IMR-90 (cell line): ENCODE measurements around the gene RIT1. TPM values are rescaled to one million over a fixed set of nuclear protein-coding genes. Genes with fewer than 3 reads are reported as not detected.

Experiments
- ATAC-seq: fragments of 200-7000 bp; cut with Tn5 transposase; 2 replicates; pipeline ENCODE4 v1.9.1; 2020; ENCODE audit warnings: low read depth, mild to moderate bottlenecking, moderate library complexity
- BruUV-seq: library from RNA; stranded (reverse); fragments of 400-500 nt; replicated peaks from 2 replicates; lab custom pipeline; 2021; lab: Mats Ljungman, UMichigan
- CTCF ChIA-PET: fragments of 300-600 bp; formaldehyde crosslinking; extraction: SDS; loops from one replicate; lab custom pipeline; 2021; ENCODE audit warnings: antibody characterized with exemption; lab: Yijun Ruan, JAX
- POLR2A ChIA-PET: fragments of 300-600 bp; sonication (Branson Sonifier 250); formaldehyde crosslinking; loops from one replicate; lab custom pipeline; 2022; ENCODE audit warnings: antibody characterized with exemption; ENCODE audit not compliant: unreplicated experiment; lab: Charles Lee
- DNase-seq: peaks from one replicate; pipeline ENCODE4 v3.0.0; 2013
- H2AFZ ChIP-seq: replicated peaks from 2 replicates; pipeline ENCODE3; 2013; ENCODE audit warnings: low read length, mild to moderate bottlenecking; ENCODE audit not compliant: poor library complexity
- H2AK5ac ChIP-seq: 2 replicates; pipeline ENCODE4 v1.6.1; 2013; ENCODE audit warnings: low read depth, low read length, inconsistent platforms
- H2AK9ac ChIP-seq: replicated peaks from 2 replicates; pipeline ENCODE3; 2013; ENCODE audit warnings: mild to moderate bottlenecking, low read depth, low read length, moderate library complexity; ENCODE audit not compliant: poor library complexity
- H2BK120ac ChIP-seq: 2 replicates; pipeline ENCODE4 v1.6.1; 2013; ENCODE audit warnings: low read depth, low read length, inconsistent platforms
- H2BK15ac ChIP-seq: 3 replicates; pipeline ENCODE4 v1.6.1; 2013; ENCODE audit warnings: low read depth, low read length, inconsistent platforms
- H2BK20ac ChIP-seq: 2 replicates; pipeline ENCODE4 v1.6.1; 2013; ENCODE audit warnings: low read depth, mild to moderate bottlenecking, inconsistent platforms, low read length, moderate library complexity
- H2BK5ac ChIP-seq: 2 replicates; pipeline ENCODE4 v1.6.1; 2013; ENCODE audit warnings: mild to moderate bottlenecking, low read depth, low read length, inconsistent platforms; ENCODE audit not compliant: poor library complexity, severe bottlenecking
- H3K14ac ChIP-seq: replicated peaks from 2 replicates; pipeline ENCODE4 v1.6.1; 2013; ENCODE audit warnings: low read depth, low read length, inconsistent platforms
- H3K18ac ChIP-seq: 2 replicates; pipeline ENCODE4 v1.6.1; 2013; ENCODE audit warnings: low read depth, low read length, control low read depth
- H3K23ac ChIP-seq: 2 replicates; pipeline ENCODE4 v1.6.1; 2013; ENCODE audit warnings: low read depth, low read length, inconsistent platforms
- H3K27ac ChIP-seq: 2 replicates; pipeline ENCODE4 v1.5.1; 2013; ENCODE audit warnings: mild to moderate bottlenecking, control low read depth, low read length; ENCODE audit not compliant: insufficient read depth
- H3K27me3 ChIP-seq: 2 replicates; pipeline ENCODE4 v1.6.1; 2013; ENCODE audit warnings: low read length; ENCODE audit not compliant: control insufficient read depth, insufficient read depth
- H3K36me3 ChIP-seq: 2 replicates; pipeline ENCODE4 v1.6.1; 2013; ENCODE audit warnings: low read length, mixed read lengths; ENCODE audit not compliant: control insufficient read depth, insufficient read depth
- H3K4ac ChIP-seq: 2 replicates; pipeline ENCODE4 v1.6.1; 2013; ENCODE audit warnings: low read depth, low read length, inconsistent platforms
- H3K4me1 ChIP-seq: 2 replicates; pipeline ENCODE4 v1.6.1; 2013; ENCODE audit warnings: low read length, mixed read lengths; ENCODE audit not compliant: control insufficient read depth, insufficient read depth
- H3K4me2 ChIP-seq: 2 replicates; pipeline ENCODE4 v1.6.1; 2013; ENCODE audit warnings: low read depth, mild to moderate bottlenecking, control low read depth, low read length, moderate library complexity
- H3K4me3 ChIP-seq: 2 replicates; pipeline ENCODE4 v1.5.1; 2013; ENCODE audit warnings: low read depth, mild to moderate bottlenecking, control low read depth, low read length, moderate library complexity; ENCODE audit not compliant: insufficient read depth
- H3K56ac ChIP-seq: 2 replicates; pipeline ENCODE4 v1.6.1; 2013; ENCODE audit warnings: low read length, inconsistent platforms; ENCODE audit not compliant: insufficient read depth; ENCODE audit errors: extremely low read depth
- H3K79me1 ChIP-seq, 2 experiments: 2 replicates each; pipeline ENCODE4 v1.6.1; 2013; ENCODE audit warnings: low read length in 2 of 2, inconsistent platforms in 1 of 2, low read depth in 1 of 2
- H3K9ac ChIP-seq: 2 replicates; pipeline ENCODE4 v1.6.1; 2013; ENCODE audit warnings: low read depth, low read length, control low read depth
- H3K9me1 ChIP-seq: 2 replicates; pipeline ENCODE4 v1.6.1; 2013; ENCODE audit warnings: low read length, inconsistent platforms; ENCODE audit not compliant: insufficient read depth
- H3K9me3 ChIP-seq: 2 replicates; pipeline ENCODE4 v1.6.1; 2013; ENCODE audit warnings: low read length; ENCODE audit not compliant: control insufficient read depth, insufficient read depth
- H4K20me1 ChIP-seq: 2 replicates; pipeline ENCODE4 v1.6.1; 2013; ENCODE audit warnings: low read length, inconsistent platforms; ENCODE audit not compliant: insufficient read depth
- H4K5ac ChIP-seq: 2 replicates; pipeline ENCODE4 v1.6.1; 2013; ENCODE audit warnings: mild to moderate bottlenecking, low read depth, low read length, control low read depth
- H4K8ac ChIP-seq, 2 experiments: 2 replicates each; pipeline ENCODE4 v1.6.1; 2013; ENCODE audit warnings: low read depth in 2 of 2, low read length in 2 of 2, control low read depth in 1 of 2, inconsistent platforms in 1 of 2
- H4K91ac ChIP-seq: 2 replicates; pipeline ENCODE4 v1.6.1; 2013; ENCODE audit warnings: low read depth, low read length, inconsistent platforms; ENCODE audit not compliant: insufficient read depth
- BHLHE40 ChIP-seq: fragments of 150-350 bp; IDR thresholded peaks from 2 replicates; pipeline ENCODE4 v1.6.1; 2016; ENCODE audit warnings: mild to moderate bottlenecking, low read depth, low read length
- CEBPB ChIP-seq: IDR thresholded peaks from 2 replicates; pipeline ENCODE4 v1.6.1; 2012; ENCODE audit warnings: low read depth, low read length, improper control_type of control experiment
- ELK1 ChIP-seq: fragments of 150-350 bp; IDR thresholded peaks from 2 replicates; pipeline ENCODE4 v1.6.1; 2016; ENCODE audit warnings: low read depth, mild to moderate bottlenecking, low read length, moderate library complexity, borderline replicate concordance
- FOS ChIP-seq: fragments of 150-350 bp; IDR thresholded peaks from 2 replicates; pipeline ENCODE4 v1.6.1; 2016; ENCODE audit warnings: low read depth, low read length
- MAFK ChIP-seq: IDR thresholded peaks from 2 replicates; pipeline ENCODE4 v1.6.1; 2012; ENCODE audit warnings: low read depth, low read length, improper control_type of control experiment
- MAZ ChIP-seq: IDR thresholded peaks from 2 replicates; pipeline ENCODE4 v1.6.1; 2012; ENCODE audit warnings: low read depth, mild to moderate bottlenecking, low read length, improper control_type of control experiment, moderate library complexity, borderline replicate concordance
- MXI1 ChIP-seq: IDR thresholded peaks from 2 replicates; pipeline ENCODE4 v1.6.1; 2012; ENCODE audit warnings: low read depth, mild to moderate bottlenecking, low read length, moderate library complexity, borderline replicate concordance
- NFE2L2 ChIP-seq: fragments of 150-350 bp; IDR thresholded peaks from 2 replicates; pipeline ENCODE4 v1.6.1; 2016; ENCODE audit warnings: low read depth, mild to moderate bottlenecking, low read length
- POLR2A ChIP-seq: IDR thresholded peaks from 2 replicates; pipeline ENCODE4 v1.6.1; 2012; ENCODE audit warnings: mild to moderate bottlenecking, low read depth, low read length
- RCOR1 ChIP-seq: IDR thresholded peaks from 2 replicates; pipeline ENCODE4 v1.6.1; 2012; ENCODE audit warnings: mild to moderate bottlenecking, low read length, improper control_type of control experiment; ENCODE audit not compliant: insufficient replicate concordance
- RFX5 ChIP-seq: IDR thresholded peaks from 2 replicates; pipeline ENCODE4 v1.8.0; 2012; ENCODE audit warnings: low read depth, mild to moderate bottlenecking, low read length, moderate library complexity
- SMC3 ChIP-seq: fragments of 150-350 bp; IDR thresholded peaks from 2 replicates; pipeline ENCODE4 v1.6.1; 2016; ENCODE audit warnings: low read depth, mild to moderate bottlenecking, antibody characterized with exemption, low read length, moderate library complexity
- WGBS, 2 experiments: methylation state at CpG; one replicate each; pipeline versions ENCODE4 v1.1.5 to v1.1.7; 2013; ENCODE audit warnings: missing lambda C conversion rate in 2 of 2; ENCODE audit not compliant: insufficient read length in 1 of 2; ENCODE audit errors: extremely low coverage in 2 of 2; 5-methylcytosine and 5-hydroxymethylcytosine counted together
- dilution Hi-C: fragments of 300-500 bp; cut with HindIII; formaldehyde crosslinking; loops from one replicate; pipeline ENCODE4 v1.14.3; 2018; ENCODE audit warnings: low sequenced_read_pairs; ENCODE audit not compliant: unreplicated experiment
- in situ Hi-C: fragments of 300-500 bp; cut with MboI; formaldehyde crosslinking; loops from 3 replicates; pipeline ENCODE4 v1.14.3; 2019; ENCODE audit warnings: low sequenced_read_pairs, inconsistent platforms, mixed read lengths
- intact Hi-C: fragments of 100-400 bp; cut with micrococcal nuclease; formaldehyde crosslinking; loops from 2 replicates; pipeline ENCODE4 v1.10.0; 2022
- polyA plus RNA-seq, 3 experiments: library from polyadenylated mRNA; depleted of rRNA; stranded (reverse); fragments of >200 nt; gene quantifications; 2 replicates each; pipeline ENCODE4 v1.2.3, GENCODE V29; 2012; ENCODE audit warnings: low replicate concordance in 1 of 3
- total RNA-seq: library from RNA; depleted of rRNA; stranded (reverse); fragments of >200 nt; gene quantifications from 2 replicates; pipeline ENCODE4 v1.2.3, GENCODE V29; 2012
- TF ChIP-seq, protein P1 (sequence below): conservative IDR thresholded peaks from 2 replicates; pipeline ENCODE4 v1.5.1; 2012; ENCODE audit warnings: mild to moderate bottlenecking, low read depth, low read length, improper control_type of control experiment

Gene RIT1
- total and polyA plus RNA-seq, 2 of the 4 experiments (the other 2 are of a cell fraction): 29.6 to 46.8 TPM

GRCh38 chr1:155867766-155868165, 43.4 kb downstream of the RIT1 start:
- DNase-seq: no peak
- H2BK20ac ChIP-seq: no peak overlapping the region
- no peak overlapping the region for H2BK5ac ChIP-seq
- no peak for TF ChIP-seq NFE2L2
- TF ChIP-seq POLR2A: no peak
- no peak for TF ChIP-seq MXI1
- TF ChIP-seq ELK1: no peak
- TF ChIP-seq, protein P1, sequence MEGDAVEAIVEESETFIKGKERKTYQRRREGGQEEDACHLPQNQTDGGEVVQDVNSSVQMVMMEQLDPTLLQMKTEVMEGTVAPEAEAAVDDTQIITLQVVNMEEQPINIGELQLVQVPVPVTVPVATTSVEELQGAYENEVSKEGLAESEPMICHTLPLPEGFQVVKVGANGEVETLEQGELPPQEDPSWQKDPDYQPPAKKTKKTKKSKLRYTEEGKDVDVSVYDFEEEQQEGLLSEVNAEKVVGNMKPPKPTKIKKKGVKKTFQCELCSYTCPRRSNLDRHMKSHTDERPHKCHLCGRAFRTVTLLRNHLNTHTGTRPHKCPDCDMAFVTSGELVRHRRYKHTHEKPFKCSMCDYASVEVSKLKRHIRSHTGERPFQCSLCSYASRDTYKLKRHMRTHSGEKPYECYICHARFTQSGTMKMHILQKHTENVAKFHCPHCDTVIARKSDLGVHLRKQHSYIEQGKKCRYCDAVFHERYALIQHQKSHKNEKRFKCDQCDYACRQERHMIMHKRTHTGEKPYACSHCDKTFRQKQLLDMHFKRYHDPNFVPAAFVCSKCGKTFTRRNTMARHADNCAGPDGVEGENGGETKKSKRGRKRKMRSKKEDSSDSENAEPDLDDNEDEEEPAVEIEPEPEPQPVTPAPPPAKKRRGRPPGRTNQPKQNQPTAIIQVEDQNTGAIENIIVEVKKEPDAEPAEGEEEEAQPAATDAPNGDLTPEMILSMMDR: no peak
- TF ChIP-seq MAFK: no peak
- TF ChIP-seq MAZ: no peak
- TF ChIP-seq RCOR1: no peak
- TF ChIP-seq CEBPB: no peak
- TF ChIP-seq BHLHE40: no peak
- TF ChIP-seq SMC3: no peak
- no peak for TF ChIP-seq RFX5
- no peak for TF ChIP-seq FOS
- no peak for ATAC-seq
- peaks cover 2% of the 10 kb centered on the region; the same call in 1 of the 2 replicates for H3K4me1 ChIP-seq
- H4K20me1 ChIP-seq: no peaks in the 10 kb centered on the region; the same call in 1 of the 2 replicates
- dilution Hi-C loops (no loop called here), intact Hi-C loops (no loop called here), in situ Hi-C loops (no loop called here)
- ChIA-PET CTCF (no interaction called here), POLR2A (no interaction called here)
- no peak overlapping the region for H2AFZ ChIP-seq
- H2AK9ac ChIP-seq: no peak overlapping the region
- peaks cover 17 to 55% of the 10 kb centered on the region in 2 experiments for H3K79me1 ChIP-seq
- no peak overlapping the region for H2BK120ac ChIP-seq
- peaks cover 6% of the 10 kb centered on the region; the same call in 1 of the 2 replicates for H3K9me1 ChIP-seq
- H3K4me2 ChIP-seq: no peak overlapping the region
- H3K18ac ChIP-seq: no peak overlapping the region
- H4K8ac ChIP-seq: no peak overlapping the region
- H3K4me3 ChIP-seq: no peak overlapping the region
- no peak overlapping the region for H3K14ac ChIP-seq
- BruUV-seq: no TSS peak
- no peak overlapping the region for H3K9ac ChIP-seq
- no peak overlapping the region for H3K4ac ChIP-seq
- no peaks in the 10 kb centered on the region for H3K9me3 ChIP-seq
- H3K27ac ChIP-seq: no peak overlapping the region
- no peak overlapping the region for H3K23ac ChIP-seq
- H3K27me3 ChIP-seq: no peaks in the 10 kb centered on the region
- no peak overlapping the region for H2BK15ac ChIP-seq
- H2AK5ac ChIP-seq: no peak overlapping the region
- H3K36me3 ChIP-seq: peaks cover 17% of the 10 kb centered on the region
- H4K91ac ChIP-seq: no peak overlapping the region
- no peak overlapping the region for H4K5ac ChIP-seq
- no peak overlapping the region for H3K56ac ChIP-seq
- WGBS, 2 experiments: 100% methylated on average over 1 of the region's 8 CpGs; no CpG with 5 or more reads in 1 of the 2 experiments
